GM23338 (cell line): ENCODE measurements around the gene SEC63. TPM values are rescaled to one million over a fixed set of nuclear protein-coding genes. Genes with fewer than 3 reads are reported as not detected.
"Not testable (repeated sequence)": the region's sequence is repeated elsewhere in the genome, so short reads cannot be mapped to it uniquely, and the experiment has no call there.

Experiments
- ATAC-seq: fragments of 200-7000 bp; cut with Tn5 transposase; 3 replicates; pipeline ENCODE4 v1.9.1; 2020
- DNase-seq: peaks from one replicate; pipeline ENCODE4 v3.0.0-alpha.2; 2015; ENCODE audit warnings: low spot score
- H2AFZ ChIP-seq: fragments of 200-600 bp; sonication (generic); 2 replicates; pipeline ENCODE4 v1.8.0; 2016; ENCODE audit warnings: antibody characterized with exemption, mild to moderate bottlenecking, moderate library complexity
- H3F3A ChIP-seq: fragments of 200-600 bp; sonication (generic); replicated peaks from 2 replicates; pipeline ENCODE4 v1.8.0; 2017; ENCODE audit warnings: antibody characterized with exemption, mixed run types, low read depth
- H3K27ac ChIP-seq: fragments of 200-600 bp; sonication (generic); 2 replicates; pipeline ENCODE4 v1.6.1; 2016; ENCODE audit warnings: low read depth
- H3K27me3 ChIP-seq: fragments of 200-600 bp; sonication (generic); 2 replicates; pipeline ENCODE4 v1.8.0; 2016; ENCODE audit warnings: mild to moderate bottlenecking, mixed run types, moderate library complexity; ENCODE audit not compliant: insufficient read depth
- H3K36me3 ChIP-seq: fragments of 200-600 bp; sonication (generic); 2 replicates; pipeline ENCODE4 v1.8.0; 2016; ENCODE audit warnings: mild to moderate bottlenecking; ENCODE audit not compliant: insufficient read depth
- H3K4me1 ChIP-seq: fragments of 200-600 bp; sonication (generic); 2 replicates; pipeline ENCODE4 v1.8.0; 2016; ENCODE audit warnings: mild to moderate bottlenecking, moderate library complexity; ENCODE audit not compliant: insufficient read depth
- H3K4me2 ChIP-seq: fragments of 200-600 bp; sonication (generic); 2 replicates; pipeline ENCODE4 v1.7.1; 2017; ENCODE audit warnings: mixed run types
- H3K4me3 ChIP-seq: fragments of 200-600 bp; sonication (generic); 2 replicates; pipeline ENCODE4 v1.6.1; 2016; ENCODE audit warnings: mixed run types
- H3K79me2 ChIP-seq: fragments of 200-600 bp; sonication (generic); replicated peaks from 2 replicates; pipeline ENCODE4 v1.8.0; 2017; ENCODE audit warnings: mild to moderate bottlenecking; ENCODE audit not compliant: insufficient read depth
- H3K9me2 ChIP-seq: fragments of 200-600 bp; sonication (generic); 2 replicates; pipeline ENCODE4 v1.8.0; 2017; ENCODE audit not compliant: insufficient read depth
- H4K20me1 ChIP-seq: fragments of 200-600 bp; sonication (generic); replicated peaks from 2 replicates; pipeline ENCODE4 v1.8.0; 2017; ENCODE audit warnings: mild to moderate bottlenecking; ENCODE audit not compliant: insufficient read depth
- H3K27ac Mint-ChIP-seq: 2 replicates; pipeline ENCODE4 v1.8.0; 2020; ENCODE audit warnings: inconsistent platforms, mild to moderate bottlenecking, moderate library complexity, mixed read lengths
- H3K27me3 Mint-ChIP-seq: 3 replicates; pipeline ENCODE4 v1.8.0; 2022; ENCODE audit warnings: low read depth, mild to moderate bottlenecking, moderate library complexity, mixed read lengths, inconsistent platforms; ENCODE audit not compliant: insufficient read depth, poor library complexity
- H3K36me3 Mint-ChIP-seq: 3 replicates; pipeline ENCODE4 v1.8.0; 2021; ENCODE audit warnings: low read depth, mild to moderate bottlenecking, inconsistent platforms, moderate library complexity, mixed read lengths
- H3K4me1 Mint-ChIP-seq: 3 replicates; pipeline ENCODE4 v1.8.0; 2020; ENCODE audit warnings: mild to moderate bottlenecking, inconsistent platforms, mixed read lengths
- H3K4me3 Mint-ChIP-seq: 3 replicates; pipeline ENCODE4 v1.8.0; 2021; ENCODE audit warnings: moderate library complexity, mild to moderate bottlenecking, inconsistent platforms, mixed read lengths
- H3K9me3 Mint-ChIP-seq: 3 replicates; pipeline ENCODE4 v1.8.0; 2020; ENCODE audit warnings: moderate library complexity, mild to moderate bottlenecking, inconsistent platforms, mixed read lengths
- CREB1 ChIP-seq: fragments of 250-450 bp; sonication (Bioruptor Pico); IDR thresholded peaks from 2 replicates; pipeline ENCODE4 v1.5.0; 2020; ENCODE audit warnings: low read depth, mild to moderate bottlenecking, moderate library complexity
- EZH2phosphoT487 ChIP-seq: fragments of 200-600 bp; sonication (generic); IDR thresholded peaks from one replicate; pipeline ENCODE4 v1.8.1; 2018; ENCODE audit warnings: antibody characterized with exemption; ENCODE audit not compliant: unreplicated experiment
- JUNB ChIP-seq: IDR thresholded peaks from one replicate; pipeline ENCODE4 v1.6.1; 2016; ENCODE audit warnings: antibody characterized with exemption; ENCODE audit not compliant: unreplicated experiment
- NANOG ChIP-seq: IDR thresholded peaks from 2 replicates; pipeline ENCODE4 v1.6.1; 2016; ENCODE audit warnings: antibody characterized with exemption, borderline replicate concordance
- STAT1 ChIP-seq: IDR thresholded peaks from one replicate; pipeline ENCODE4 v1.6.1; 2016; ENCODE audit warnings: antibody characterized with exemption; ENCODE audit not compliant: unreplicated experiment
- ZNF331 ChIP-seq: fragments of 250-450 bp; sonication (Bioruptor Pico); IDR thresholded peaks from 2 replicates; pipeline ENCODE4 v1.5.0; 2020; ENCODE audit warnings: low read depth, mild to moderate bottlenecking, moderate library complexity
- polyA plus RNA-seq: library from polyadenylated mRNA; unstranded; fragments of >200 nt; fragmentation: Nextera tagmentation; extraction: Ambion mirVana; gene quantifications from 2 replicates; pipeline ENCODE4 v1.2.1, GENCODE V29; 2016
- total RNA-seq: library from RNA; depleted of rRNA; stranded (reverse); fragments of >200 nt; shearing (Covaris generic); gene quantifications from 2 replicates; pipeline ENCODE4 v1.2.3, GENCODE V29; 2014
- TF ChIP-seq, protein P1 (sequence below), 2 experiments: fragments of 200-600 bp in 1 of 2; sonication (generic) in 1 of 2; conservative IDR thresholded peaks; 2 replicates each; pipeline versions ENCODE4 v1.5.1 to v1.6.1; 2016 to 2017; ENCODE audit warnings: antibody characterized with exemption in 2 of 2, low read depth in 2 of 2, mild to moderate bottlenecking in 2 of 2, moderate library complexity in 1 of 2
- TF ChIP-seq, protein P2 (sequence below): IDR thresholded peaks from one replicate; pipeline ENCODE4 v1.6.1; 2018; ENCODE audit warnings: antibody characterized with exemption; ENCODE audit not compliant: unreplicated experiment

Gene SEC63
- total and polyA plus RNA-seq, 2 experiments from 2014 or later, result 48.2 to 124 TPM

GRCh38 chr6:107917451-107918375, 40.3 kb downstream of the SEC63 start:
- H3K27me3 ChIP-seq, result no peaks in the 10 kb centered on the region
- H3K27ac Mint-ChIP-seq, result no peak overlapping the region
- H3K9me2 ChIP-seq, result no peaks in the 10 kb centered on the region; the same call in 1 of the 2 replicates
- H3K27me3 Mint-ChIP-seq, result peaks cover 16% of the 10 kb centered on the region
- peaks cover 84% of the 10 kb centered on the region for H3K9me3 Mint-ChIP-seq
- no peak for TF ChIP-seq EZH2phosphoT487
- no peak for TF ChIP-seq NANOG
- H2AFZ ChIP-seq, result no peak overlapping the region
- DNase-seq (peak; percentile 66), ATAC-seq (no peak)
- H3K36me3 ChIP-seq, result peaks cover 90% of the 10 kb centered on the region
- H3K36me3 Mint-ChIP-seq, result peaks cover 100% of the 10 kb centered on the region
- peaks cover 4% of the 10 kb centered on the region; the same call in 1 of the 2 replicates for H4K20me1 ChIP-seq
- H3K4me1 ChIP-seq, result no peaks in the 10 kb centered on the region
- H3K4me3 ChIP-seq, result no peak overlapping the region; the same call in 1 of the 2 replicates
- peaks cover 6% of the 10 kb centered on the region; the same call in 1 of the 2 replicates for H3F3A ChIP-seq
- H3K79me2 ChIP-seq, result peaks cover 36% of the 10 kb centered on the region
- no peak overlapping the region for H3K27ac ChIP-seq
- H3K4me3 Mint-ChIP-seq, result no peak overlapping the region
- no peak overlapping the region for H3K4me2 ChIP-seq
- no peaks in the 10 kb centered on the region for H3K4me1 Mint-ChIP-seq

DNA sequence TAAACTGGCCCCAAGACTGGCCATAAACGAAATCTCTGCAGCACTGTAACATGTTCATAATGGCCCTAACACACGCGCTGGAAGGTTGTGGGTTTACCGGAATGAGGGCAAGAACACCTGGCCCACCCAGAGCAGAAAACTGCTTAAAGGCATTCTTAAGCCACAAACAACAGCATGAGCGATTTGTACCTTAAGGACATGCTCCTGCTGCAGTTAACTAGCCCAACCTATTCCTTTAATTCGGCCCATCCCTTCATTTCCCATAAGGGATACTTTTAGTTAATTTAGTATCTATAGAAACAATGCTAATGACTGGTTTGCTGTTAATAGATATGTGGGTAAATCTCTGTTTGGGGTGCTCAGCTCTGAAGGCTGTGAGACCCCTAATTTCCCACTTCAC, 41.0 kb downstream of the SEC63 start:
- not testable (repeated sequence) for H3K27ac ChIP-seq, H4K20me1 ChIP-seq, H3K9me2 ChIP-seq, H3K4me1 ChIP-seq, H3K4me3 Mint-ChIP-seq, ATAC-seq, DNase-seq, H3K4me1 Mint-ChIP-seq, H3K27me3 ChIP-seq, H3K4me2 ChIP-seq, H3K4me3 ChIP-seq, H2AFZ ChIP-seq, H3F3A ChIP-seq, H3K27ac Mint-ChIP-seq
- Mint-ChIP-seq H3K9me3 (peaks cover 81% of the 10 kb centered on the region), H3K27me3 (peaks cover 16% of the 10 kb centered on the region), H3K36me3 (peaks cover 100% of the 10 kb centered on the region)
- H3K36me3 ChIP-seq, result peaks cover 90% of the 10 kb centered on the region
- peaks cover 33% of the 10 kb centered on the region for H3K79me2 ChIP-seq

DNA sequence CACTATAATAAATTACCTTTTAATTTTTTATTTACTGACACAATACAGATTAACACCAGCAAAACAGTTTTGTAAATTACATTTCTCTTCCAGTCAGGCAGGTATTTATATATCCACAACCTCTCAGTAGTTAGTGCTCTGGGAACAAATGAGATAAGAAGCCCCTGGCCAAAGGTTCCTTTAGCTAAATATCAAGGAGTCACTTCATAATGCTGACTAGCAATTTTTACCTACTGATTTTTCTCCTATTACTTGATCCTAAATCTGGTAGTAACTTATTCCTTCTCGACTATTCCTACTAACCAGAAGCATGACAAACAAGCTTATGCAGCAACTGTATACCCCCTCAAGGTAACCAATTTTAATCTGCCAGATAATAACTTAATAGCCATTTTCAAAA, 46.3 kb downstream of the SEC63 start:
- no peak overlapping the region for H3K4me3 Mint-ChIP-seq
- H3K36me3 Mint-ChIP-seq, result peaks cover 91% of the 10 kb centered on the region
- Histone ChIP-seq H4K20me1 (no peaks in the 10 kb centered on the region), H3K4me1 (no peaks in the 10 kb centered on the region), H3F3A (no peaks in the 10 kb centered on the region), H2AFZ (no peak overlapping the region), H3K27ac (no peak overlapping the region), H3K27me3 (no peaks in the 10 kb centered on the region), H3K79me2 (peaks cover 26% of the 10 kb centered on the region), H3K9me2 (no peaks in the 10 kb centered on the region; the same call in 1 of the 2 replicates), H3K4me3 (no peak overlapping the region), H3K4me2 (no peak overlapping the region), H3K36me3 (peaks cover 76% of the 10 kb centered on the region)
- ATAC-seq (no peak), DNase-seq (no peak)
- peaks cover 3% of the 10 kb centered on the region for H3K27me3 Mint-ChIP-seq
- H3K27ac Mint-ChIP-seq, result no peak overlapping the region
- H3K4me1 Mint-ChIP-seq, result no peaks in the 10 kb centered on the region
- peaks cover 29% of the 10 kb centered on the region for H3K9me3 Mint-ChIP-seq
- TF ChIP-seq CREB1 (CRISPR knock-in tag) (no peak), JUNB (no peak), ZNF331 (CRISPR knock-in tag) (no peak), STAT1 (no peak), EZH2phosphoT487 (no peak)
- TF ChIP-seq, protein P1, sequence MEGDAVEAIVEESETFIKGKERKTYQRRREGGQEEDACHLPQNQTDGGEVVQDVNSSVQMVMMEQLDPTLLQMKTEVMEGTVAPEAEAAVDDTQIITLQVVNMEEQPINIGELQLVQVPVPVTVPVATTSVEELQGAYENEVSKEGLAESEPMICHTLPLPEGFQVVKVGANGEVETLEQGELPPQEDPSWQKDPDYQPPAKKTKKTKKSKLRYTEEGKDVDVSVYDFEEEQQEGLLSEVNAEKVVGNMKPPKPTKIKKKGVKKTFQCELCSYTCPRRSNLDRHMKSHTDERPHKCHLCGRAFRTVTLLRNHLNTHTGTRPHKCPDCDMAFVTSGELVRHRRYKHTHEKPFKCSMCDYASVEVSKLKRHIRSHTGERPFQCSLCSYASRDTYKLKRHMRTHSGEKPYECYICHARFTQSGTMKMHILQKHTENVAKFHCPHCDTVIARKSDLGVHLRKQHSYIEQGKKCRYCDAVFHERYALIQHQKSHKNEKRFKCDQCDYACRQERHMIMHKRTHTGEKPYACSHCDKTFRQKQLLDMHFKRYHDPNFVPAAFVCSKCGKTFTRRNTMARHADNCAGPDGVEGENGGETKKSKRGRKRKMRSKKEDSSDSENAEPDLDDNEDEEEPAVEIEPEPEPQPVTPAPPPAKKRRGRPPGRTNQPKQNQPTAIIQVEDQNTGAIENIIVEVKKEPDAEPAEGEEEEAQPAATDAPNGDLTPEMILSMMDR (conservative IDR thresholded peaks at IDR 0.05; ENCODE audit: low read depth in 2 of 2), result no peak
- TF ChIP-seq, protein P2, sequence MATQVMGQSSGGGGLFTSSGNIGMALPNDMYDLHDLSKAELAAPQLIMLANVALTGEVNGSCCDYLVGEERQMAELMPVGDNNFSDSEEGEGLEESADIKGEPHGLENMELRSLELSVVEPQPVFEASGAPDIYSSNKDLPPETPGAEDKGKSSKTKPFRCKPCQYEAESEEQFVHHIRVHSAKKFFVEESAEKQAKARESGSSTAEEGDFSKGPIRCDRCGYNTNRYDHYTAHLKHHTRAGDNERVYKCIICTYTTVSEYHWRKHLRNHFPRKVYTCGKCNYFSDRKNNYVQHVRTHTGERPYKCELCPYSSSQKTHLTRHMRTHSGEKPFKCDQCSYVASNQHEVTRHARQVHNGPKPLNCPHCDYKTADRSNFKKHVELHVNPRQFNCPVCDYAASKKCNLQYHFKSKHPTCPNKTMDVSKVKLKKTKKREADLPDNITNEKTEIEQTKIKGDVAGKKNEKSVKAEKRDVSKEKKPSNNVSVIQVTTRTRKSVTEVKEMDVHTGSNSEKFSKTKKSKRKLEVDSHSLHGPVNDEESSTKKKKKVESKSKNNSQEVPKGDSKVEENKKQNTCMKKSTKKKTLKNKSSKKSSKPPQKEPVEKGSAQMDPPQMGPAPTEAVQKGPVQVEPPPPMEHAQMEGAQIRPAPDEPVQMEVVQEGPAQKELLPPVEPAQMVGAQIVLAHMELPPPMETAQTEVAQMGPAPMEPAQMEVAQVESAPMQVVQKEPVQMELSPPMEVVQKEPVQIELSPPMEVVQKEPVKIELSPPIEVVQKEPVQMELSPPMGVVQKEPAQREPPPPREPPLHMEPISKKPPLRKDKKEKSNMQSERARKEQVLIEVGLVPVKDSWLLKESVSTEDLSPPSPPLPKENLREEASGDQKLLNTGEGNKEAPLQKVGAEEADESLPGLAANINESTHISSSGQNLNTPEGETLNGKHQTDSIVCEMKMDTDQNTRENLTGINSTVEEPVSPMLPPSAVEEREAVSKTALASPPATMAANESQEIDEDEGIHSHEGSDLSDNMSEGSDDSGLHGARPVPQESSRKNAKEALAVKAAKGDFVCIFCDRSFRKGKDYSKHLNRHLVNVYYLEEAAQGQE, result no peak
